Measurements from ENCODE around the gene PRLR. TPM values are rescaled to one million over a fixed set of nuclear protein-coding genes. Genes with fewer than 3 reads are reported as not detected.
"Not testable (repeated sequence)": the region's sequence is repeated elsewhere in the genome, so short reads cannot be mapped to it uniquely, and the experiment has no call there.

PRLR gene
- total RNA-seq, 3 donors from 2014 or later (not counting 1 experiment from before 2014, with no cell fraction given) = 0.05 to 0.16 (median 0.09) TPM

GRCh38 chr5:35103637-35104299, 126.5 kb downstream of the PRLR start:
- 90% methylated on average over 5 of the region's 5 CpGs for WGBS (ENCODE audit: insufficient coverage)
- Histone ChIP-seq H3K27me3 (ENCODE audit: control insufficient read depth, insufficient read depth, low read length) (no peaks in the 10 kb centered on the region), H3K4me1 (ENCODE audit: control insufficient read depth, insufficient read depth, low read length) (no peaks in the 10 kb centered on the region), H3K27ac (ENCODE audit: low read length) (no peak overlapping the region), H3K9me3 (ENCODE audit: control insufficient read depth, insufficient read depth, low read length) (no peaks in the 10 kb centered on the region), H3K4me3 (ENCODE audit: low read length) (no peak overlapping the region), H3K36me3 (ENCODE audit: control insufficient read depth, insufficient read depth, low read length) (no peaks in the 10 kb centered on the region)
- Mint-ChIP-seq H3K36me3 (no peaks in the 10 kb centered on the region), H3K9me3 (peaks cover 0 to 4% of the 10 kb centered on the region in 2 donors), H3K27me3 (ENCODE audit: low read depth in 2 of 2) (no peaks in the 10 kb centered on the region), H3K4me1 (no peaks in the 10 kb centered on the region), H3K27ac (no peak overlapping the region), H3K4me3 (no peak overlapping the region)
- intact Hi-C loops (cut with micrococcal nuclease) = no loop called here
- no peak for TF ChIP-seq CTCF (IDR thresholded peaks at IDR 0.05)
- DNase-seq = no peak
- no peak for ATAC-seq

- H3K4me1 ChIP-seq (ENCODE audit: control insufficient read depth, insufficient read depth, low read length); H3K27me3 ChIP-seq (ENCODE audit: control insufficient read depth, insufficient read depth, low read length); H3K4me3 Mint-ChIP-seq; DNase-seq; H3K9me3 Mint-ChIP-seq; H3K9me3 ChIP-seq (ENCODE audit: control insufficient read depth, insufficient read depth, low read length); H3K4me1 Mint-ChIP-seq; H3K27me3 Mint-ChIP-seq (ENCODE audit: low read depth in 2 of 2); H3K4me3 ChIP-seq (ENCODE audit: low read length); H3K27ac ChIP-seq (ENCODE audit: low read length); H3K36me3 Mint-ChIP-seq; ATAC-seq; intact Hi-C loops (cut with micrococcal nuclease); H3K36me3 ChIP-seq (ENCODE audit: control insufficient read depth, insufficient read depth, low read length); H3K27ac Mint-ChIP-seq: not testable (repeated sequence)
- 92% methylated on average over 9 of the region's 9 CpGs for WGBS (ENCODE audit: insufficient coverage)
Observed at GRCh38 chr5:35101720-35102119, 128.6 kb downstream of the PRLR start.

GRCh38 chr5:35101016-35101415, 129.3 kb downstream of the PRLR start:
- H3K27ac ChIP-seq (ENCODE audit: low read length) = no peak overlapping the region
- H3K4me1 Mint-ChIP-seq = no peaks in the 10 kb centered on the region
- ATAC-seq = no peak
- peaks cover 0 to 2% of the 10 kb centered on the region in 2 donors for H3K9me3 Mint-ChIP-seq
- no peak for DNase-seq
- no peaks in the 10 kb centered on the region for H3K4me1 ChIP-seq (ENCODE audit: control insufficient read depth, insufficient read depth, low read length)
- no peak overlapping the region for H3K27ac Mint-ChIP-seq
- H3K27me3 Mint-ChIP-seq (ENCODE audit: low read depth in 2 of 2) = peaks cover 0 to 2% of the 10 kb centered on the region in 2 donors
- no peak overlapping the region for H3K4me3 ChIP-seq (ENCODE audit: low read length)
- no peaks in the 10 kb centered on the region for H3K27me3 ChIP-seq (ENCODE audit: control insufficient read depth, insufficient read depth, low read length)
- H3K9me3 ChIP-seq (ENCODE audit: control insufficient read depth, insufficient read depth, low read length) = no peaks in the 10 kb centered on the region
- intact Hi-C loops (cut with micrococcal nuclease) = no loop called here
- no peak for TF ChIP-seq CTCF (IDR thresholded peaks at IDR 0.05)
- 83% methylated on average over 4 of the region's 4 CpGs for WGBS (ENCODE audit: insufficient coverage)
- no peaks in the 10 kb centered on the region for H3K36me3 ChIP-seq (ENCODE audit: control insufficient read depth, insufficient read depth, low read length)
- no peak overlapping the region for H3K4me3 Mint-ChIP-seq
- no peaks in the 10 kb centered on the region for H3K36me3 Mint-ChIP-seq

- H3K36me3 ChIP-seq (ENCODE audit: control insufficient read depth, insufficient read depth, low read length) = no peaks in the 10 kb centered on the region
- intact Hi-C loops (cut with micrococcal nuclease) = no loop called here
- no peaks in the 10 kb centered on the region for H3K9me3 ChIP-seq (ENCODE audit: control insufficient read depth, insufficient read depth, low read length)
- Mint-ChIP-seq H3K27me3 (ENCODE audit: low read depth in 2 of 2) (peaks cover 0 to 2% of the 10 kb centered on the region in 2 donors), H3K4me1 (no peaks in the 10 kb centered on the region), H3K9me3 (no peaks in the 10 kb centered on the region), H3K27ac (no peak overlapping the region), H3K4me3 (no peak overlapping the region), H3K36me3 (no peaks in the 10 kb centered on the region)
- no peaks in the 10 kb centered on the region for H3K27me3 ChIP-seq (ENCODE audit: control insufficient read depth, insufficient read depth, low read length)
- no peak overlapping the region for H3K4me3 ChIP-seq (ENCODE audit: low read length)
- ATAC-seq (no peak), DNase-seq (no peak)
- TF ChIP-seq CTCF (IDR thresholded peaks at IDR 0.05) = no peak
- H3K4me1 ChIP-seq (ENCODE audit: control insufficient read depth, insufficient read depth, low read length) = no peaks in the 10 kb centered on the region
- 63% methylated on average over 3 of the region's 4 CpGs for WGBS (ENCODE audit: insufficient coverage)
- H3K27ac ChIP-seq (ENCODE audit: low read length) = no peak overlapping the region
Observed at GRCh38 chr5:35098214-35098613, 132.1 kb downstream of the PRLR start.

Measured in natural killer cell (primary cell).